KMS-11 (cell line): Measurements from ENCODE around the gene GHRH.

Source experiments
- H2AFZ ChIP-seq: fragments of 200-600 bp; sonication (generic); 2 replicates; pipeline ENCODE4 v1.6.1; 2016; ENCODE audit warnings: antibody characterized with exemption, mixed run types, low read depth
- H3K27ac ChIP-seq: fragments of 200-600 bp; sonication (generic); 2 replicates; pipeline ENCODE4 v1.6.1; 2016; ENCODE audit warnings: mild to moderate bottlenecking, mixed run types
- H3K27me3 ChIP-seq: fragments of 200-600 bp; sonication (generic); 2 replicates; pipeline ENCODE4 v1.6.1; 2017; ENCODE audit warnings: mild to moderate bottlenecking, low read depth, mixed run types, moderate library complexity; ENCODE audit not compliant: insufficient read depth
- H3K36me3 ChIP-seq: fragments of 200-600 bp; sonication (generic); 2 replicates; pipeline ENCODE4 v1.6.1; 2017; ENCODE audit warnings: mild to moderate bottlenecking, mixed run types; ENCODE audit not compliant: insufficient read depth
- H3K4me1 ChIP-seq: fragments of 200-600 bp; sonication (generic); 2 replicates; pipeline ENCODE4 v1.6.1; 2016; ENCODE audit warnings: mild to moderate bottlenecking, low read depth, mixed run types; ENCODE audit not compliant: poor library complexity, severe bottlenecking
- H3K4me2 ChIP-seq: fragments of 200-600 bp; sonication (generic); 2 replicates; pipeline ENCODE4 v1.7.0; 2016; ENCODE audit warnings: mild to moderate bottlenecking, mixed run types
- H3K4me3 ChIP-seq: fragments of 200-600 bp; sonication (generic); IDR thresholded peaks from 2 replicates; pipeline ENCODE4 v1.6.1; 2017; ENCODE audit warnings: low read depth, low read length, mixed read lengths; ENCODE audit not compliant: insufficient read depth
- H3K79me2 ChIP-seq: fragments of 200-600 bp; sonication (generic); 2 replicates; pipeline ENCODE4 v1.6.1; 2016; ENCODE audit warnings: low read depth, mixed run types; ENCODE audit not compliant: insufficient read depth
- H3K9ac ChIP-seq: fragments of 200-600 bp; sonication (generic); 2 replicates; pipeline ENCODE4 v1.6.1; 2016; ENCODE audit warnings: mild to moderate bottlenecking, mixed run types
- H4K20me1 ChIP-seq: fragments of 200-600 bp; sonication (generic); 2 replicates; pipeline ENCODE4 v1.6.1; 2016; ENCODE audit warnings: mild to moderate bottlenecking, mixed run types; ENCODE audit not compliant: insufficient read depth
- TF ChIP-seq, protein P1 (sequence below): fragments of 200-600 bp; sonication (generic); conservative IDR thresholded peaks from 2 replicates; pipeline ENCODE4 v1.6.1; 2017; ENCODE audit warnings: low read depth, mild to moderate bottlenecking, antibody characterized with exemption, low read length, moderate library complexity, mixed read lengths

Gene GHRH

GRCh38 chr20:37257530-37257929, 4.1 kb downstream of the GHRH start:
- Histone ChIP-seq H3K4me1 (no peaks in the 10 kb centered on the region), H3K4me3 (no peak overlapping the region), H3K27ac (no peak overlapping the region), H4K20me1 (no peaks in the 10 kb centered on the region), H3K79me2 (no peaks in the 10 kb centered on the region), H2AFZ (no peak overlapping the region), H3K4me2 (no peak overlapping the region), H3K9ac (no peak overlapping the region), H3K36me3 (no peaks in the 10 kb centered on the region), H3K27me3 (peaks cover 5% of the 10 kb centered on the region; the same call in 1 of the 2 replicates)
- TF ChIP-seq, protein P1, sequence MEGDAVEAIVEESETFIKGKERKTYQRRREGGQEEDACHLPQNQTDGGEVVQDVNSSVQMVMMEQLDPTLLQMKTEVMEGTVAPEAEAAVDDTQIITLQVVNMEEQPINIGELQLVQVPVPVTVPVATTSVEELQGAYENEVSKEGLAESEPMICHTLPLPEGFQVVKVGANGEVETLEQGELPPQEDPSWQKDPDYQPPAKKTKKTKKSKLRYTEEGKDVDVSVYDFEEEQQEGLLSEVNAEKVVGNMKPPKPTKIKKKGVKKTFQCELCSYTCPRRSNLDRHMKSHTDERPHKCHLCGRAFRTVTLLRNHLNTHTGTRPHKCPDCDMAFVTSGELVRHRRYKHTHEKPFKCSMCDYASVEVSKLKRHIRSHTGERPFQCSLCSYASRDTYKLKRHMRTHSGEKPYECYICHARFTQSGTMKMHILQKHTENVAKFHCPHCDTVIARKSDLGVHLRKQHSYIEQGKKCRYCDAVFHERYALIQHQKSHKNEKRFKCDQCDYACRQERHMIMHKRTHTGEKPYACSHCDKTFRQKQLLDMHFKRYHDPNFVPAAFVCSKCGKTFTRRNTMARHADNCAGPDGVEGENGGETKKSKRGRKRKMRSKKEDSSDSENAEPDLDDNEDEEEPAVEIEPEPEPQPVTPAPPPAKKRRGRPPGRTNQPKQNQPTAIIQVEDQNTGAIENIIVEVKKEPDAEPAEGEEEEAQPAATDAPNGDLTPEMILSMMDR: no peak

DNA sequence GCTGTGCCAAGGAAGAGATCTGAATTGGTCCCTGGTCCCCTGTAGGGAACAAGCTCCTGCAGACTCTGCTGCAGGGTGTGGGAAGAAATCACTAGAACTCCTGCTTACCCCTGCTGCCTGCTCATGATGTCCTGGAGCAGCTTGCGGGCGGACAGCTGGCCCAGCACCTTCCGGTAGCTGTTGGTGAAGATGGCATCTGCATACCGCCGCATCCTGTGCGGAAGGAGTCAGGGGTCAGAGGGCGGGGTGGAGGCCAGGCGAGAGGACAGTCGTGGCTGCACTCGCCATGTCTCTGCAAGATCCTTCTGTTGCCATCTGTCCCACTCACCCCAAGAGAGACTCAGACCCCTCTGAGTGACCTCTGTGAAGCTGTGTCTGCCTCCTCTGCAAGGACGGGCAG, 5.3 kb downstream of the GHRH start:
- Histone ChIP-seq H3K27ac (no peak overlapping the region), H3K9ac (no peak overlapping the region), H4K20me1 (no peaks in the 10 kb centered on the region), H3K27me3 (peaks cover 5% of the 10 kb centered on the region; the same call in 1 of the 2 replicates), H2AFZ (no peak overlapping the region), H3K4me2 (no peak overlapping the region), H3K79me2 (no peaks in the 10 kb centered on the region), H3K4me1 (no peaks in the 10 kb centered on the region), H3K36me3 (no peaks in the 10 kb centered on the region), H3K4me3 (no peak overlapping the region)
- TF ChIP-seq, protein P1: no peak

GRCh38 chr20:37254114-37254878, 7.3 kb downstream of the GHRH start:
- no peak overlapping the region for H3K4me2 ChIP-seq
- H3K79me2 ChIP-seq: no peaks in the 10 kb centered on the region
- no peak overlapping the region for H2AFZ ChIP-seq

GRCh38 chr20:37253087-37253486, 8.5 kb downstream of the GHRH start:
- Histone ChIP-seq H3K27ac (no peak overlapping the region), H3K9ac (no peak overlapping the region), H3K4me2 (no peak overlapping the region), H3K4me3 (no peak overlapping the region), H3K27me3 (no peaks in the 10 kb centered on the region; the same call in 1 of the 2 replicates), H2AFZ (no peak overlapping the region), H3K79me2 (no peaks in the 10 kb centered on the region), H3K4me1 (no peaks in the 10 kb centered on the region), H3K36me3 (no peaks in the 10 kb centered on the region), H4K20me1 (no peaks in the 10 kb centered on the region)
- TF ChIP-seq, protein P1: no peak

More at GRCh38 chr20:37254114-37254878, 7.3 kb downstream of the GHRH start:
- H3K36me3 ChIP-seq: no peaks in the 10 kb centered on the region
- no peaks in the 10 kb centered on the region for H4K20me1 ChIP-seq
- no peaks in the 10 kb centered on the region for H3K4me1 ChIP-seq
- TF ChIP-seq, protein P1: no peak
- no peak overlapping the region for H3K4me3 ChIP-seq
- H3K27me3 ChIP-seq: no peaks in the 10 kb centered on the region; the same call in 1 of the 2 replicates
- H3K27ac ChIP-seq: no peak overlapping the region
- H3K9ac ChIP-seq: no peak overlapping the region
